SU-DHL-6 (cell line): Measurements from ENCODE around the gene GPATCH3.

ENCODE experiments used
- CTCF ChIP-seq: fragments of 200-600 bp; sonication (generic); IDR thresholded peaks from one replicate; pipeline ENCODE4 v1.5.1; 2017; ENCODE audit warnings: antibody characterized with exemption, mild to moderate bottlenecking, low read length, moderate library complexity; ENCODE audit not compliant: insufficient read depth, poor library complexity, severe bottlenecking
- EZH2phosphoT487 ChIP-seq: fragments of 200-600 bp; sonication (generic), shearing (Covaris generic); conservative IDR thresholded peaks from 2 replicates; pipeline ENCODE4 v1.6.1; 2018; ENCODE audit warnings: mild to moderate bottlenecking, antibody characterized with exemption, low read length, moderate library complexity, mixed read lengths

- TF ChIP-seq CTCF (no peak), EZH2phosphoT487 (no peak)
These were observed 21.5 kb upstream of the GPATCH3 start, which contains the start of gene NUDC for GRCh38 chr1:26921540-26922430.
